T-helper 22 cell (primary cell): ENCODE data around the gene FRMD8.

Source experiments
- DNase-seq: peaks from one replicate; pipeline ENCODE4 v3.0.0-alpha.2; 2020; ENCODE audit warnings: low read depth

The FRMD8 gene

DNA sequence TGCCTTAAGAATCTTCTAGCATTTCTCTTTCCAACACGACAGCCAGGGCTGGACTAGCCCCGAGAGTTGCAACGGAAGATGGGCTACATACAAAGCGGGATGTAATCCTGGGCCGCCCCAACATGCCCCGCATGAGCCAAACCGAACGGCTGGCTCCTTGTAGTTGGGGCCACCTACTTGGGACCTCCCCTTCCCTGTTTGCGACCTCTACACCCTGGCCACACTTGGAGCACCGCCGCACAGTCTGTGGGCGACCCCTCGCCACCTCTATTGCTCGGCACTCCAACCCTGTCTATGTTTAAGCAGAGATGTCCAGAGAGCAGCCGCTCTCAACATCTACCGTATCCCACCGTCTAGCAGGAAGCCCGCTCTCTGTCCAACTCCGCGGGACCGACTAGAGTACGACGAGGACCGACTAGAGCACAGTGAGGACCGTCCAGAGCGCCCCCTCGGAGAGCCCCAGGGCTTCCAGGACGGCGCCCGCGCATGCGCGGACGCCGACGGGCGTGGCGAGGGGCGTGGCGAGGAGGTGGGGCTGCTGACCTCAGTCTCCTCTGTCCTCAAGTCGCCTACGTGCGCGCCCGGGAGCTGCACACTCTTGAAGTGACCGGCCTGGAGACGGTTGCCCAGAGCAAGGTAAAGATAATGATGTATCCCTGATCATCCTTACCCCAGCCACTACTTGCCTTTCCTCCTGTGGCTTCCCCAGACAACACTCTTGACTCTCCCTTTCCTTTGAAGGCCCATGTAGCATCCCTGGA, 68.4 kb downstream of the FRMD8 start:
- peak; percentile 68 for DNase-seq

DNA sequence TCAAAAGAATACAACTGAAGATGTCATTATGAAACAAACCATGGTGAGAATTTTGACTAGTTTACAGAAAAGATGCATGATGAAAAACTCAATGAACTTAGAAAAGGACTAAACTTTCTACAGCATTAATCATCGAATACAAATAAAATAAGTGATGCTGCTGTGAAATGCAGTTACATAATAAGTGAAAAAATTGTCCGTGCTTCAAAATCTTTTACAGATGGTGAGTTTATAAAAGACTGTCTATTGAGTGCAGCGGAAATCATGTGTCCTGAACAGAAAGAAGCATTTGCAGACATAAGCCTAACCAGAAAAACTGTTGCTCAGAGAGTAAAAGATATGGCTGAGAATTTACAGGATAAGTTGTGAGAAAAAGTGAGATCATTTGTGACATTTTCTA, 70.0 kb downstream of the FRMD8 start:
- no peak for DNase-seq

DNA sequence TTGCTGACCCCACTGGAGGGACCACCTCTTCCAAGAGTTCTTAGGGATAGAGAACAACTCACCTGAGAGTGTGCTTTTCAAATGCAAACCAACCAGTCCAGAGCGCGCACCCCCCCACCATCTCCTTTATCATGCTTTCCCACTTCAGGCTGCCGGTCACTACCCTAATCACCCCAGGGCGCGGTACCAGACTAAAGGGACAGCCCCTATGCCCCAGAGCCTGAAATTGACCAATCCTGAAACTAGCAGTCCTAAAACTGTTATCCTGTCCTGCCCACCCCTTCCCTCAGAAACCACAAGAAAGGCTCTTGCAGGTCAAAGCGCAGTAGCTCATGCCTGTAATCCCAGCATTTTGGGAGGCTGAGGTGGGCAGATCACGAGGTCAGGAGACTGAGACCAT, 73.1 kb downstream of the FRMD8 start:
- DNase-seq, result no peak
